Upper lobe of right lung (tissue), 1 donor: Measurements from ENCODE around the gene C17orf67. TPM values are rescaled to one million over a fixed set of nuclear protein-coding genes. Genes with fewer than 3 reads are reported as not detected.

Source experiments
- ATAC-seq: fragments of 200-7000 bp; cut with Tn5 transposase; one replicate; pipeline ENCODE4 v1.9.1; 2020; ENCODE audit warnings: mild to moderate bottlenecking, moderate library complexity
- DNase-seq: peaks from one replicate; pipeline ENCODE4 v3.0.0-alpha.2; 2020
- H3K27ac ChIP-seq: fragments of 200-600 bp; one replicate; pipeline ENCODE4 v1.8.0; 2022
- H3K27me3 ChIP-seq: fragments of 200-600 bp; one replicate; pipeline ENCODE4 v1.8.0; 2022; ENCODE audit warnings: mild to moderate bottlenecking
- H3K36me3 ChIP-seq: fragments of 200-600 bp; one replicate; pipeline ENCODE4 v1.8.0; 2022
- H3K4me1 ChIP-seq: fragments of 200-600 bp; one replicate; pipeline ENCODE4 v1.8.0; 2022
- H3K4me3 ChIP-seq: fragments of 200-600 bp; one replicate; pipeline ENCODE4 v1.8.0; 2022; ENCODE audit warnings: mild to moderate bottlenecking
- H3K9me3 ChIP-seq: fragments of 200-600 bp; one replicate; pipeline ENCODE4 v1.8.0; 2022
- CTCF ChIP-seq: fragments of 200-600 bp; IDR thresholded peaks from one replicate; pipeline ENCODE4 v1.8.0; 2022; ENCODE audit warnings: antibody characterized with exemption
- intact Hi-C: fragments of 100-400 bp; cut with DNase I; formaldehyde crosslinking; loops from one replicate; pipeline ENCODE4 v1.11.0; 2022
- total RNA-seq: library from RNA; stranded (reverse); fragmentation: NEBNext Ultra II Directional; extraction: Animal tissue kit (Norgen Biotek cat#: 25700); gene quantifications from one replicate; pipeline ENCODE4 v1.2.1, GENCODE V29; 2021
- donor health status: DM: no; HTN: yes; CAD: no; lungs with severe emphysema.

C17orf67 gene
- total RNA-seq, 1 donor from 2014 or later = 3.8 TPM

- no peaks in the 10 kb centered on the region for H3K9me3 ChIP-seq
- no peak overlapping the region for H3K27ac ChIP-seq
- ATAC-seq = peak; percentile 35
- no peak for DNase-seq
- TF ChIP-seq CTCF = no peak
- H3K4me3 ChIP-seq = no peak overlapping the region
- intact Hi-C loops = no loop called here
- H3K36me3 ChIP-seq = no peaks in the 10 kb centered on the region
- no peaks in the 10 kb centered on the region for H3K4me1 ChIP-seq
- no peaks in the 10 kb centered on the region for H3K27me3 ChIP-seq
Observed at GRCh38 chr17:56876766-56877179, 43.1 kb upstream of the C17orf67 start.

- Histone ChIP-seq H3K27ac (no peak overlapping the region), H3K36me3 (no peaks in the 10 kb centered on the region), H3K4me1 (no peaks in the 10 kb centered on the region), H3K9me3 (no peaks in the 10 kb centered on the region), H3K27me3 (no peaks in the 10 kb centered on the region), H3K4me3 (no peak overlapping the region)
- DNase-seq = no peak
- intact Hi-C loops = no loop called here
- ATAC-seq = no peak
- no peak for TF ChIP-seq CTCF
Observed at GRCh38 chr17:56870081-56870651, 36.4 kb upstream of the C17orf67 start.

GRCh38 chr17:56868716-56869115 lies 35.0 kb upstream of the C17orf67 start:
- Histone ChIP-seq H3K27ac (no peak overlapping the region), H3K4me1 (no peaks in the 10 kb centered on the region), H3K27me3 (no peaks in the 10 kb centered on the region), H3K36me3 (no peaks in the 10 kb centered on the region), H3K4me3 (no peak overlapping the region), H3K9me3 (no peaks in the 10 kb centered on the region)
- intact Hi-C loops = no loop called here
- ATAC-seq (no peak), DNase-seq (no peak)
- no peak for TF ChIP-seq CTCF

- Histone ChIP-seq H3K4me1 (no peaks in the 10 kb centered on the region), H3K27ac (no peak overlapping the region), H3K36me3 (peaks cover 4% of the 10 kb centered on the region), H3K4me3 (no peak overlapping the region), H3K9me3 (no peaks in the 10 kb centered on the region), H3K27me3 (no peaks in the 10 kb centered on the region)
- TF ChIP-seq CTCF = no peak
- ATAC-seq (no peak), DNase-seq (no peak)
- intact Hi-C loops = no loop called here
Observed at GRCh38 chr17:56867948-56868376, 34.2 kb upstream of the C17orf67 start.

- TF ChIP-seq CTCF = peak; percentile 12
- no peak overlapping the region for H3K4me3 ChIP-seq
- H3K27me3 ChIP-seq = no peaks in the 10 kb centered on the region
- no peak for ATAC-seq
- no peak overlapping the region for H3K27ac ChIP-seq
- intact Hi-C loops = no loop called here
- H3K9me3 ChIP-seq = no peaks in the 10 kb centered on the region
- H3K36me3 ChIP-seq = peaks cover 18% of the 10 kb centered on the region
- no peaks in the 10 kb centered on the region for H3K4me1 ChIP-seq
- no peak for DNase-seq
Observed at GRCh38 chr17:56866496-56866895, 32.8 kb upstream of the C17orf67 start.

- no peak overlapping the region for H3K4me3 ChIP-seq
- H3K36me3 ChIP-seq = peaks cover 20% of the 10 kb centered on the region
- no peak overlapping the region for H3K27ac ChIP-seq
- DNase-seq = no peak
- no peaks in the 10 kb centered on the region for H3K9me3 ChIP-seq
- H3K4me1 ChIP-seq = no peaks in the 10 kb centered on the region
- TF ChIP-seq CTCF = no peak
- ATAC-seq = no peak
- no peaks in the 10 kb centered on the region for H3K27me3 ChIP-seq
- intact Hi-C loops = no loop called here
Observed at GRCh38 chr17:56866076-56866475, 32.4 kb upstream of the C17orf67 start.
